ENCODE results near the gene HYDIN.
"Not testable (repeated sequence)": the region's sequence is repeated elsewhere in the genome, so short reads cannot be mapped to it uniquely, and the experiment has no call there.

Gene HYDIN

DNA sequence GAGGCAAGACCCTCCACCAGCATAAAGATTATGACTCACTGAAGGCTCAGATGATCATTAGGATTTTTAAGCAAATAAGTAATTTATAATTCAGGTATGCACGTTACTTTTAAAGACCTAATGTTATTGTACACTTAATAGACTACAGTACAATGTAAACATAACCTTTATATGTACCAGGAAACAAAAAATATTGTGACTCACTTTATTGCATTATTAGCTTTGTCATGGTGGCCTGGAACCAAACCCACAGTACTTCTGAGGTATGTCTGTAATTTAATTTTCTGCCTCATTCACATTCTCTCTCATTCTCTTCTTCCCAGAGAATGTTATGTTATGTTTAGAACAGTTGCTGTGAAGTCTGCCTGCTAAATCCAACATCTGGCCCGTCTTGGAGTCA lies 407.8 kb downstream of the HYDIN start:
- not testable (repeated sequence) for DNase-seq

DNA sequence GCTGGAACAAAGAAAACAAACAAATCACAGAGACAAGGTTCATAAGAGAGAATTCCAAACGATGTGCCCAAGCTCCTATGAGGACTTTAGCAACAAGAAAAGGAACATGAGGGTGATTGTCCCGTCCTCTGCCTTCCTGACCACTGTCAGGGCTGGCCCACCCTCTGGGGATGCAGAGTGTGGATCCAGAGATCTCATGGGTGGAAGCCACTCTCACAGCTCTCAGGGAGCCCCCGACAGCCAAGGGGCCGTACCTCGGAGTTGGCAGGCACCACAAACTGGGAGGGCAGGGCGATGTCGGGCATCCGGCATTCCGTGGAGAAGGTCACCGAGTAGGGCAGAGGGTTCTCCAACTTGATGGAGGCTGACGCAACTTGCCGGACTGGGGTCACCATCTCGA lies 412.4 kb downstream of the HYDIN start:
- not testable (repeated sequence) for DNase-seq

DNA sequence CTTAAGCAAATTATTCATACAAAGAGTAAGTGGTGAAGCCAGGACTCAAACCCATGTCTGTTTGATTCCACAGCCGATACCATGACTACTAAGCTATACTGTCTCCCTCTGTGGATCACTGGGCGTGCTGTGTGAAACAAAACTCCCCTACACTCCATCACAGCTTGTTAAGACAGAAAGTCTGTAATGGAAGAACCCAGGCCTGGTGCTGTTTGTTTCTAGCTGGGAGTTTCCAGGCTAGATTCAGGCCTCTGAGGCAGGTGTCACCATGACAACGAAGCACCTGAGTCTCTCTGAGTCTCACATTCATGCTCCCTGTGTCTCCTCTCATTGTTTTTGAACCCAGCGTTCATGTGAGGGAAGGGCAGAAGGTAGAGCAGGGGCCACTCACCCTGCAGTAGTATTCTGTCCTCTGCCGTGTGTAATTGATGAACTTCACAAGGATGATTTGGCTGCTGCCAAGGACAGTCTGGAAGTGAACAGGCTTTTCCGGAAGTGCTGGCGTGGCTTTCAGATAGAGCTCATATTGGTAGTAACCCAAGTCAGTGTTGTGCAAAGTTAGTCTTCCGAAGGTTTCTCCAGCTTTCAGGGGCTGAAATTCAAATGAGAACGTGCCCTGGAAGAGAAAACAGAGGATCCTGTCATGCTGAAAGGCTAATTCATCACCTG lies 421.0 kb downstream of the HYDIN start:
- no peak for DNase-seq

DNA sequence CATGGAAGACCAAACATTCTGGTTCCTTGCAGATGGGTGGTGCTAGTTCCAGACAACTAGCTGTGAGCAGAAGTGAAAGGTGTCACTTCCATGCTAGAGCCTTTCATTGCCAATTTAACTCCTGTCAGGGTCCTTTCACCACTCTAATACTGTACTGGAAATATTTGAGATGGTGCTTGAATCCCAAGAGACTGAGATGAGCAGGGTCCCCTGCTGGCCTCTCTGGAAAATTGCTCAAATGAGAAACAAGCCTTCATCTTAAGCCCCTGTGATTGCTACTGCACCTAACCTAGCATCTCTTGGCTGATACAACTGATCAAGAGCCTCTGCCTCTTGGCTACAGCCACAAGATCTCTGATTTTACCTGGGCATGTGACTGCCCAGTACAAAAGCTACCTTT lies 422.2 kb downstream of the HYDIN start:
- DNase-seq, result no peak

DNA sequence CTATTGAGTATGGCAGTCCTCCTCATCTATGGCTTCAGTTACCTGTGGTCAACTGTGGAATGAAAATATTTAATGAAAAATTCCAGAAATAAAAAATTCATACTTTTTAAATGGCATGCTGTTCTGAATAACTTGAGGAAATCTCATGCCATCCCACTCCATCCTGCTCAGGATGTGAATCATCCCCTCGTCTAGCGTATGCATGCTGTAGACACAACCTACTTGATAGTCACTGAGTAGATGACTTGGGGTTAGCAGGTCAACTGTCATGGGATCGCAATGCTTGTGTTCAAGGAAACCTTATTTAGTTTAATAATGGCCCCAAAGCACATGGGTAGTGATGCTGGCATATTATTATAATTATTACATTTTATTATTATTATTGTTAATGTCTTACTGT lies 424.7 kb downstream of the HYDIN start:
- DNase-seq, result no peak

DNA sequence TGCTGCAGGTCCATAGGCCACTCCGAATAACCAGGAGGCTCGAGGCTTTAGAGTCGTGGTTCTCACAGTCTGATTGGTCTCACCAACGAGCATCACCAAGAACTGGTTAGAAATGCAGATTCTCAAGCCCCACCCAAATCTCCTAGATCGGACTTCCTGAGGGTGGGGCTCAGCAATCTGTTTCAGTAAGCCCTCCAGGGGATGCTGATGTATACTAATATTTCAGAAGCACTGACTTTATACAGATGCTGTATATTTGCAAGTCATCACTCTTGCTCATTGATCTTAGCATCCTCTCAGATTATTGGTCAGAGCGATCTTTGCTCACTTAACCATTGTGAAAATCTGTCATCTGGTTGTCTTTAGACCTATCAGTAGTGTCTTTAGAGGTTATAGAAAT lies 425.1 kb downstream of the HYDIN start:
- DNase-seq, result no peak

DNA sequence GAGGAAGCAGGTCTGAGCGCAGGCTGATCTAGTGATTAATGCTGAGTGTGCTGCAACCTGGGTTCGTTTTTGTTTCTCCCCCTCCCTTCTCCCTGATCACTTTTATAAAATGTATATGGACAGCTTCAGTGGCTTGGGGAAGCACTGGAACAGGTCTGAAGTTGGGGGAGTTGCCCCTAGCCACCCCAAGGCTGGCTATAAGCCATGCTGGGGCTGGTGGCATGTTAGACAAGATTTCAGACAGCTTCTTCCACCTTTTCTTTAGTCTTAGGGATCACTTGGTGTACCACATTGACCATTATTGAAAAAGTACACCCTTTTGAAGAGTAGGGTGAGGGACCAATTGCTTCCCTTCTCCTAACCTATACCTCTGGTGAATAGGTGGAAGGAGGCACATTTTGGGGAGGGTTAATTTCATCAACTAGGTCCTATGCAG lies 425.8 kb downstream of the HYDIN start:
- DNase-seq, result no peak

DNA sequence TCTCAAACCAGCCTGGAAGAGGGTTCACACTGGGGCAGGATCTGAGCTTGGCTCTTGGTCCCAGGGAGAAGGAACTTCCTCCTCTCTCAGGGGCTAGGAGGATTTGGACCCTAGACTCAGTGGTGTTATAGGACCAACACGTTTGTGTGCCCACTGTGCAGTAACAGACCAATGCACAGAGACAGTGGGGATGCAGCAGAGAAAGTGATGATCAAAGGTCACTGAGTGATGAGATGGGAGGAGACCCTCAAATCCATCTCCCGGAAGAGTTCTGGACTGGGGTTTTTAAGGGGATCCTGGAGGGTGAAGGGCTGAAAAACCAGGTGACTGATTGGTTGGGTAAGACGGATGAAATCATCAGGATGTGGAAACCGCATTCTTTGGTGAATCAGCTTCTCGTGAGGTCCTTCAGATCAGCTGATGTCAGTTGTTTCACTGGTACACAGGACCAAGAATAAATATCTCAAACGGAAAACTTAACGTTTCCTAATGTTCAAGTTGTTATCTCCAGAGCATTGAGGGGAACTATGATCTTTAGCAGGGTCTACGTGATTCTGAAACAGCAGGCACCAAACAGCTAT lies 426.3 kb downstream of the HYDIN start:
- DNase-seq, result no peak

DNA sequence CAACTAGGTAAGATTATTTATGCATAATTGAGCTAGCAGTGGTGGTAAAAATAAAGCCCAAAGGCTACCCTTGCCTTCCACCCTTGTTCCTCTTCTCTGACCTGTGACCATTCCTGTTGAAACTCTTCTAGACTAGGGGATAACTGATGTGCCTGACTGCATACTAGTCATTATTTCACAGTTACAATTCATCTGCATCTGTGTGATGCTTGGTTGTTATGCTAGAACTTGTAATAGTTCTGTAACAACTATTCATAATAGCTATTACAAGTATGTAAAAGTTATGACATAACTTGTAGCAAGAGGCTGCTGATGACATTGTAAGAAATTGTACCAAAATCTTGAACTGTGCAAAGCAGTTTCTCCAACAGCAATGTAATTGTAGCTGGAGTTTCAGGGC lies 427.2 kb downstream of the HYDIN start:
- DNase-seq, result no peak

DNA sequence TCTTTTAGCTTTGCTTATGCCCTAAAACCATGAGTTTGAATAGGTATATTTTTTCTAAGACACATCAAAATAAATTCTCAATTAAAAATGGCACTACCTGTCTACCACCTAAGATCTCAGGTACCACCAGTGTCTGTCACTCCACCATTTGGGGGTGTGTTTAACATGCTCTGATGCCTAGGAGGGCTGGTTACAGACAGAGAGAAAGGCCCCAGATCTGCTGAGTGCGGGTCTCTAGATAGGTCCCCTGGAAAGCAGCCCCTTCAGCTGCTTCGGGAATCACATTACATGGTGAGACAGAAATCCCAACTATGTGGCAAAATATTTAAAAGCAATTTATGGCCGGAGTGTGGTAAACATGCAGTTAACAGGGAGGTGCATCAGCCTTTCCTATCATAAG lies 428.9 kb downstream of the HYDIN start:
- no peak for DNase-seq

DNA sequence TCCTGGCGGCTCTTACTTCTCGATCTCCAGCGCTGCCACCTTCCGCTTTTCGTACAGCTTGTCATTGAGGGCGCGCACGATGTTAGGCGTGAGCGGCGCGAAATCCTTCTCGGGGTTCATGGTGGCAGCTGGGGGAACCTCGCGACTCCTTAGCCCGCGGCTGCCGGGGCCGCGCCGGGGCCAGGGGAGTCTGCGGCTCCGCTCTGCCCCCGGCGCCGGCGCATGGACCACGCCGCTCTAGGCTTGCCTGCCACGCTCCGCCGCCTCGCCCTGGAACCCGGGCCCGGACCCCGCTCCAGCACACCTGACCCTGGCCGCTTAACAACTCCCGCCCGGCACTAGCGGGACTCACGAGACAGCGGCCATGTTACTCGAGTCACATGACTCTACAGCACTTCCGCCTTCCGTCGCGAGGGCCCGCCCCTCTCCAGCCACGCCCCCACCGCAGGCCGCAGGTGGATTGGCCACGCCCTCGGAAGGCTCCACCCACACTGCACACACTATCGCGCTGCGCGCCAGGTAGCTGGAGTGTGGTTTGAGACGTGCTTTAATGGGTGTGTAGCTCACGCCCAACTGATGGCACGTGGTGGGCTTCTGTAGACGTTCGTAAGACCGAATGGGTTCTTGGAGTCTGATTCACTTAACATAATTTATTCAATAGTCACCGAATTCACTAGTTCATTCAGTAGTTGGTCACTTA lies 429.6 kb downstream of the HYDIN start, which contains the start of gene VAC14:
VAC14 (minus strand) TSS at position 378 of the 700 bp plus-strand sequence; CDS start at position 120, 258 bp downstream.
- DNase-seq, result peak; percentile 90

DNA sequence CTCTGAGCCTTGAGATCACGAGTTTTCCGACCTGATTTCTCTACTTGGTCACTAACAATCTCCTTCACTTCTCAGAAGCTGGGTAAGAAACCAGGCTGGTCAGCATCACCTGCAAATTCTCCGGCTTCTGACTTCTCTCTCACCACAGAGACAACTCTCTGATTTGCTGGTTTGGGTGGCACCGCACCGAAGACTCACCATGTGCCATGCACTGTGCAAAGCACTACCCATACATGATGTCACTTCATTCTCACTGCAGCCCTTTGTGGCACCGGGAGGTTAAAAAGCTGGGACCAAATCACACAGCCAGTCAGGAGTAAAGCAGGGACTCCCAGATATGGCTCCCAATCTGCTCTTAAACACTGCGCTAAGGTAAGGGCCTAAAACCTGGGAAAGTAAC lies 430.2 kb downstream of the HYDIN start:
- DNase-seq, result no peak

DNA sequence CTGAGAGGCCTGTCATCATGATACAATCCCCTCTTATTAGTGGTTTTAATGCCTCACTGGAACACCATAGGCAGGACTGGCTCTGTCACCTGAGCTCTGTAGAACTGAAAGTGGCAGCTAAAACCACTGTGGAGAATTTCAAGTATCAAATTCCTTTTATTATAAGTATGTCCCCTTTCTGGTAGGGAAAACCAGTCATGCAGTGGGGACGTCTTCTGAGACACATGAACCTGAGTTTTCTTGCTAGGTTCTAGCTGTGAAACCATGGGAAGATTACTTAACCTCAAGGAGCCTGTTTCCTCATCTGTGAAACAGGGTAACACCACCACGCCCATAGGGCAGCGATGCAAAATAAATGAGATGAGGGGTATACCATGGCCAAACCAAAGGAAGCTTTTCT lies 434.2 kb downstream of the HYDIN start:
- DNase-seq, result no peak

DNA sequence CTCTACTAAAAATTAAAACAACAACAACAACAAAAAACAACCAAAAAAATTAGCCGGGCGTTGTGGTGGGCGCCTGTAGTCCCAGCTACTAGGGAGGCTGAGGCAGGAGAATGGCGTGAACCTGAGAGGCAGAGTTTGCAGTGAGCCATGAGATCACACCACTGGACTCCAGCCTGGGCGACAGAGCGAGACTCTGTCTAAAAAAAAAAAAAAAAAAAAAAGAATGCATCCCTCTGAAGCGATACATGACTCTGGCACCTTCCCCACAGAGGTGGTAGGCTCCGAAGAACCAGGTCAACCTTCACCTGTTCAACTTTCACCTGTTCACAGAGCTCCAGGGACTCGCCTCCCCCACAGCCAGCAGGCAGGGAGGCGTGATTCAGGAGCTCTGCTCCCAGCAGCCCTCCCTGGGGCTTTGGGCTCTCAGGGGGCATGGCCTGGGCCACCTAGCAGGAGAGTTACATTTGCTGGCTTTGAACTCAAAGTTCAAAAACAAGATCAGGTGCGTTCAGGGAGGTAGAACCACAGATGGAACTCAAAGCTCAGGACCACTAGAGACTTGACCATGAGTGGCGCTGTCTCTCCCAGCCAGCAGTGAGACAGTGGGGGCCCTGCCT lies 435.1 kb downstream of the HYDIN start:
- DNase-seq, result no peak

DNA sequence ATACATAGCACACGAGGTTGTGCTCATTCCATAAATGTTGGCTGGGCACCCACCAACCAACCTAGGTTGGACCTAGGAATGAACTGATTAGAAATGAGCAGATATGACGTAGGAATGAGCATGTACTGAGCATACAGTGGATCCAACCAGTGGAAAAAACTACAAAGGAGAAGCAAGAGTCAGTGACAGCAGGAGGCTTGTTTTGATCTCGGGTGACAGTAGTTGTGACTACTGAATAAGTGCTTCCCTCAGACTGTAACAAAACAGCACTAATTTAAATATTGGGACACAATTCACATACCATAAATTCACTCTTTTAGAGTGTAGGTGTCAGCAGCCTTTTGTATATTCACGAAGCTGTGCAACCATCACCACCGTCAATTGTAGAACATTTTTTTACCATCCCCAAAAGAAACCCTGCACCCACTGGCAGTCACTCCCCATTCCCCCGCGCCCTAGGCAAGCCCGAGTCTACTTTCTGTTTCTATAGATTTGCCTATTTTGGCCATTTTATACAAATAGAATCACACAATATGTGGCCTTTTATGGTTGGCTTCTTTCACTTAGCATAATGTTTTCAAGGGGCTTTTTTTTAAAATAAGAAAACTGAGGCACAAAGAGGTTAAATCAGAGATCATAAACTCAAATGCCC lies 436.5 kb downstream of the HYDIN start:
- no peak for DNase-seq

DNA sequence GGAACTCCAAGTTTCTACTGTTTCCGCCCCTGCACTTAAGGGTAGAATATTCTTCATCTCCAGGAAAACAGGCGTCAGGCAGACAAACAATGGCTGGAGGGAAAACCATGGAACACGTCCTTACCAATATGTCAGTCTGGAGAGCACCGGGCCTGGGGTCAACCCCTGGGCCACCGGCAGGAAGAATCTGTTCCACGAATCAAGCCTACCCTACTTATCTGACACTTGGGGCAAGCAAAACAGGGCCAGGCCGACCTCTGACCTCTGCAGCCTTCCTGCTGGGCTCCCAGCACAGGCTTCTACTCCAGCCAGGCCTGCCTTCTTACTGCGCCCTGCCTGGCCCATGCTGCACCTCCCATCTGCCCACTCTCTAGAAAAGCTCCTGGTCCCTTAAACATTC lies 439.7 kb downstream of the HYDIN start:
- no peak for DNase-seq

DNA sequence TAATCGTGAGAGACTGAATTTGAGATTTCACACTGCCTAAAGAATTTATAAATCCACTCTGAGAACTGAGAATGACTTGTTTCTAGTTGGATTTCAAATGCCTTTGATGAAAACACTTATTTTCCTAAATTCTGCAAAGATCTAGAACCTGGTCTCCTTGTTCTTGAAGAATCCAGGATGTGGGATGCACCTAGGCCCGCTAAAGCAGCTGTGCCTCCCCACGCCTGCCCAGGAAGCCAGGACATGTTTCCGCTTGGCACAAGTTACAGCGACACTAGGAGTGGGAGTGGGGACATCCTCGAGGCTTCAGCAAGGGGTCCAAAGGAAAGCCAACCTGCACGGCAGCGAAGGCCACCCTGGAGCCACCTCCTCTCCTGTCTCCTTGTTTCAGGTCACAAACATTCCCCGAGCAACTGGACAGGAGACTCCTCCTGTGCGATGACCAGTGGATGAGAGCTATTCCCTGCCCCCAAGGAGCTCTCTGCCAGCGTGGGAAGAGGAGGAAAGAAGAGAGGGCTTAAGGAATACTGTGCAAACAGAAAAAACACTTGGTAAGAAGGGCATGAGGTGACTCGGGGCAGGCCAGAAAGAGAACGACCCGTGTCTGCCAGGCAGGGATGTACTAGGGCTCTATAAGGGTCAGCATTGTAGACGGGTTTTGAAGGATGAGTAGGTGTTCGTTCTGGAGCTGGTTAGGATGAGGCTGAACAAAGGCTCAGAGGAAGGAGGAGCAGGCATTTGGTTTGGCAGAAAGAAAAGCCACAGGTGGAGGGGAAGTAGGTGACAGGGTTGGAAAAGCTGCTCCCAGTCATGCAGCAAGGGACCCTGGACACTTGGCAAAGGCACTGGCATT lies 440.7 kb downstream of the HYDIN start:
- no peak for DNase-seq

DNA sequence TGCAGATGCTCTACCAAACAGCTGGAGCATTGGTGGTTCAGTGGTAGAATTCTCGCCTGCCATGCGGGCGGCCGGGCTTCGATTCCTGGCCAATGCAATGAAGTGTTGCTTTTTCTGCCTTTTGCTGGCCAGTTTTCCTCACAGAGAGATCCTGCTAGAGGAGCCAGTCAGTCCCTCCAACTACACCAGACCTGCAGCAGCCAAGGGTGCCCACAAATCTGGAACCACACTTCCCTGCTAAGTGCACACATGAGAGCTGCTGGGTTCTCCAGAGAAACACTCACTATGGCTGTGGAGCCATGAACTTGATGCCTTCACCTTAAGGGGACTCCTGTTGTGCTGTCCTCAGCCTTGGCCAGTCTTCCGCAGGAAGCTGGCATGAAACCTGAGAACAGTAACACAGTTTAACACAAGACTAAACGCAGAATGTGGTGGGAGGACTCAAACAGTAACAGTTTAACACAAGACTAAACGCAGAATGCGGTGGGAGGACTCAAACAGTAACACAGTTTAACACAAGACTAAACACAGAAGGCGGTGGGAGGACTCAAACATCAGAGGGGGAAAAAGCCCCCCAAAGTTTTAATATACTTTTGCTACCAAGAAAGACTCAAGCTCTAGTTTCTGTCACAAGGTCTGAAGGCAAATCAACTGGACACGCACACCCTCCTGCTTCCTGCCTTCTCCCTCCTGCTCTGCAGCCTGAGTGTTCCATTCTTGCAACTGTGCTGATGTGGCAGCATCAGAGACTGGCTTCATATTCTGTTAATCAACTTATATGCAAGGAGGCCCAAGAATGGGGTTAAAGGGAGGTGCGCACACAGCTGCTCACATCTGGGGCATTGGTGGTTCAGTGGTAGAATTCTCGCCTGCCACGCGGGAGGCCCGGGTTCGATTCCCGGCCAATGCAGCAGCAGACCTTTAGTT lies 441.6 kb downstream of the HYDIN start:
- peak; percentile 93 for DNase-seq

DNA sequence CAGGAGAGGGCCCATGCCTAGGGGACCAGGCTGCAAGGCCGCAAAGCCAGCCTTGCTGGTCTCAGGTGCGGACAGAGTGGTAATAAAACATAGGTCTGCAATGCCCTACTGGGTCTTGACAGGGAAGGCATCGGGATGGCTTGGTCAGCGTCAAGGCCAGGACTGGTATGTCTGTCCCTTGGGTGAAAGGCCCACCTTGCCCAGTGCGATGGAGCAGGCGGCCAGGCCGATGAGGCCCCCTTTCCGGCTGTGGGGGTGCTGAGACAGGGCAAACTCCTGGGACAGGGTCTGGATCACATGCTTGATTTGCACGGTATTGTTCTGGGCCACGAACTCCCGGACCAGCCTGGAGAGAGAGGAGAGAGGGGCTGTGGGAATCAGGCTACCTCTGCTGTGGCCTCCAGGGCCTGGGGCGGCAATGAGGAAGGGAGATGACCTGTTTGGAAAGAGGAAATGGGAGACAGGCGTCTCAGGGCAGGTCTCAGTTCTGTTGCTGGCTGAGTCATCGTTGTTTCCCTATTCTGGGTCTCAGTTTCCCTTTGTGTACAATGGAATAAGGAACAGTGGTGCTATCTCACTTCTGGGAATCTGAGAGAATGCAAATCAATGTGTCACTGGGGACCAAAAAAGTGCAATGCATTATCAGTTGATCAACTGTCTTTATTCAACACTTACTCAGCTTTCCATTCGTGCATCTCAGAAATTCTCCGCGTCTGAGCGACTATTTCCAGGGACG lies 444.3 kb downstream of the HYDIN start:
- DNase-seq, result no peak
